ENCODE measurements around the gene MCTP1.

MCTP1 gene

DNA sequence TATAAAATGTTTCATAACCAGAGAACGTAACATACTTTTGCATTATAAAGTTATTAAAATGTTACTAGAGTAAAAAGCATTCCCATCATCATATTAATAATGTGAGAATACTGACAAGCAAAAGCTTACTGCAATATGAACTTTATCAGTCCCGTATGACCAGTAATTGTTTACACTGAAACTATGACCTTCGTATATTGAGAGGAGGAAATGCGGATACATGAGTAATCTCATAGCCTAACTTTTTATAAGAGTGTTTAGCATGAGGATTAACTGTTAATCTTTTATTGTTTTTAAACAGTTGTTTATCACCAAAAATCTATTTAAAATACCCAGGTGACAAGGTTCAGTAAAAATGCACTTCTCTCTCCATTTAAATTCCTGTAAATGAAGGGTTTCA lies 394.0 kb downstream of the MCTP1 start:
- ATAC-seq: no peak
- TF ChIP-seq ZC3H10 (CRISPR knock-in tag; IDR thresholded peaks at IDR 0.05) (no peak), ZNF70 (CRISPR knock-in tag; IDR thresholded peaks at IDR 0.05) (no peak), TOX (CRISPR knock-in tag; IDR thresholded peaks at IDR 0.05; ENCODE audit: borderline replicate concordance) (no peak), TCF4 (CRISPR knock-in tag; IDR thresholded peaks at IDR 0.05; ENCODE audit: borderline replicate concordance) (no peak), BACH2 (CRISPR knock-in tag; IDR thresholded peaks at IDR 0.05; ENCODE audit: borderline replicate concordance) (no peak), ZFP30 (CRISPR knock-in tag; IDR thresholded peaks at IDR 0.05) (no peak), RARB (CRISPR knock-in tag; IDR thresholded peaks at IDR 0.05) (no peak), ZNF8 (CRISPR knock-in tag; IDR thresholded peaks at IDR 0.05) (no peak), ZFP3 (CRISPR knock-in tag; IDR thresholded peaks at IDR 0.05) (no peak), ARNTL (CRISPR knock-in tag; IDR thresholded peaks at IDR 0.05; ENCODE audit: borderline replicate concordance, low read depth) (no peak), PPARA (CRISPR knock-in tag; IDR thresholded peaks at IDR 0.05; ENCODE audit: borderline replicate concordance) (no peak)
- TF ChIP-seq, protein P1, sequence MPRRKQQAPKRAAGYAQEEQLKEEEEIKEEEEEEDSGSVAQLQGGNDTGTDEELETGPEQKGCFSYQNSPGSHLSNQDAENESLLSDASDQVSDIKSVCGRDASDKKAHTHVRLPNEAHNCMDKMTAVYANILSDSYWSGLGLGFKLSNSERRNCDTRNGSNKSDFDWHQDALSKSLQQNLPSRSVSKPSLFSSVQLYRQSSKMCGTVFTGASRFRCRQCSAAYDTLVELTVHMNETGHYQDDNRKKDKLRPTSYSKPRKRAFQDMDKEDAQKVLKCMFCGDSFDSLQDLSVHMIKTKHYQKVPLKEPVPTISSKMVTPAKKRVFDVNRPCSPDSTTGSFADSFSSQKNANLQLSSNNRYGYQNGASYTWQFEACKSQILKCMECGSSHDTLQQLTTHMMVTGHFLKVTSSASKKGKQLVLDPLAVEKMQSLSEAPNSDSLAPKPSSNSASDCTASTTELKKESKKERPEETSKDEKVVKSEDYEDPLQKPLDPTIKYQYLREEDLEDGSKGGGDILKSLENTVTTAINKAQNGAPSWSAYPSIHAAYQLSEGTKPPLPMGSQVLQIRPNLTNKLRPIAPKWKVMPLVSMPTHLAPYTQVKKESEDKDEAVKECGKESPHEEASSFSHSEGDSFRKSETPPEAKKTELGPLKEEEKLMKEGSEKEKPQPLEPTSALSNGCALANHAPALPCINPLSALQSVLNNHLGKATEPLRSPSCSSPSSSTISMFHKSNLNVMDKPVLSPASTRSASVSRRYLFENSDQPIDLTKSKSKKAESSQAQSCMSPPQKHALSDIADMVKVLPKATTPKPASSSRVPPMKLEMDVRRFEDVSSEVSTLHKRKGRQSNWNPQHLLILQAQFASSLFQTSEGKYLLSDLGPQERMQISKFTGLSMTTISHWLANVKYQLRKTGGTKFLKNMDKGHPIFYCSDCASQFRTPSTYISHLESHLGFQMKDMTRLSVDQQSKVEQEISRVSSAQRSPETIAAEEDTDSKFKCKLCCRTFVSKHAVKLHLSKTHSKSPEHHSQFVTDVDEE (CRISPR knock-in tag; IDR thresholded peaks at IDR 0.05): no peak
- TF ChIP-seq, protein P2, sequence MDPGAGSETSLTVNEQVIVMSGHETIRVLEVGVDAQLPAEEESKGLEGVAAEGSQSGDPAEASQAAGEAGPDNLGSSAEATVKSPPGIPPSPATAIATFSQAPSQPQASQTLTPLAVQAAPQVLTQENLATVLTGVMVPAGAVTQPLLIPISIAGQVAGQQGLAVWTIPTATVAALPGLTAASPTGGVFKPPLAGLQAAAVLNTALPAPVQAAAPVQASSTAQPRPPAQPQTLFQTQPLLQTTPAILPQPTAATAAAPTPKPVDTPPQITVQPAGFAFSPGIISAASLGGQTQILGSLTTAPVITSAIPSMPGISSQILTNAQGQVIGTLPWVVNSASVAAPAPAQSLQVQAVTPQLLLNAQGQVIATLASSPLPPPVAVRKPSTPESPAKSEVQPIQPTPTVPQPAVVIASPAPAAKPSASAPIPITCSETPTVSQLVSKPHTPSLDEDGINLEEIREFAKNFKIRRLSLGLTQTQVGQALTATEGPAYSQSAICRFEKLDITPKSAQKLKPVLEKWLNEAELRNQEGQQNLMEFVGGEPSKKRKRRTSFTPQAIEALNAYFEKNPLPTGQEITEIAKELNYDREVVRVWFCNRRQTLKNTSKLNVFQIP (CRISPR knock-in tag; IDR thresholded peaks at IDR 0.05; ENCODE audit: borderline replicate concordance, low read depth): no peak
- TF ChIP-seq, protein P3, sequence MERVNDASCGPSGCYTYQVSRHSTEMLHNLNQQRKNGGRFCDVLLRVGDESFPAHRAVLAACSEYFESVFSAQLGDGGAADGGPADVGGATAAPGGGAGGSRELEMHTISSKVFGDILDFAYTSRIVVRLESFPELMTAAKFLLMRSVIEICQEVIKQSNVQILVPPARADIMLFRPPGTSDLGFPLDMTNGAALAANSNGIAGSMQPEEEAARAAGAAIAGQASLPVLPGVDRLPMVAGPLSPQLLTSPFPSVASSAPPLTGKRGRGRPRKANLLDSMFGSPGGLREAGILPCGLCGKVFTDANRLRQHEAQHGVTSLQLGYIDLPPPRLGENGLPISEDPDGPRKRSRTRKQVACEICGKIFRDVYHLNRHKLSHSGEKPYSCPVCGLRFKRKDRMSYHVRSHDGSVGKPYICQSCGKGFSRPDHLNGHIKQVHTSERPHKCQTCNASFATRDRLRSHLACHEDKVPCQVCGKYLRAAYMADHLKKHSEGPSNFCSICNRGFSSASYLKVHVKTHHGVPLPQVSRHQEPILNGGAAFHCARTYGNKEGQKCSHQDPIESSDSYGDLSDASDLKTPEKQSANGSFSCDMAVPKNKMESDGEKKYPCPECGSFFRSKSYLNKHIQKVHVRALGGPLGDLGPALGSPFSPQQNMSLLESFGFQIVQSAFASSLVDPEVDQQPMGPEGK (CRISPR knock-in tag; IDR thresholded peaks at IDR 0.05; ENCODE audit: borderline replicate concordance): no peak

DNA sequence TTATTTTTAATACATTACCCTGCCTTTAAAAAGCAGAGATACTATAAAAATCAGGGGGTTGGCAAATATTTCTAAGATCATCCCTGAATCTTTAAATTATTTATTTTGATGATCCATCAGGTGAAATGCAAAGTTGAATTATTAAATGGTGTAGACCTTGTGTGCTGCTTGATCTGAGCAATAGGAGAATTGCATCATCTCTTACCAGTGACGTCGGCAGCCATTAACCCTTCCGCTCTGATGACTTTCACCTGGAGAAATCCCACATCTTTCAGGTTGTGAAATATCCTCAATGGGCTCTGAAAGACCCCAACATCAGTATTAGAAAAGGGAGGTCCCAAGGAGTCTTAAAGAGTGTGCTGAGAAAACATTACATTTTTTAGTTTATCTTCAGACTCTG lies 396.2 kb downstream of the MCTP1 start:
- TF ChIP-seq RARB (CRISPR knock-in tag; IDR thresholded peaks at IDR 0.05) (no peak), GLIS3 (CRISPR knock-in tag; IDR thresholded peaks at IDR 0.05) (no peak), ZNF70 (CRISPR knock-in tag; IDR thresholded peaks at IDR 0.05) (no peak)
- TF ChIP-seq, protein P1 (CRISPR knock-in tag; IDR thresholded peaks at IDR 0.05): no peak
- TF ChIP-seq, protein P4, sequence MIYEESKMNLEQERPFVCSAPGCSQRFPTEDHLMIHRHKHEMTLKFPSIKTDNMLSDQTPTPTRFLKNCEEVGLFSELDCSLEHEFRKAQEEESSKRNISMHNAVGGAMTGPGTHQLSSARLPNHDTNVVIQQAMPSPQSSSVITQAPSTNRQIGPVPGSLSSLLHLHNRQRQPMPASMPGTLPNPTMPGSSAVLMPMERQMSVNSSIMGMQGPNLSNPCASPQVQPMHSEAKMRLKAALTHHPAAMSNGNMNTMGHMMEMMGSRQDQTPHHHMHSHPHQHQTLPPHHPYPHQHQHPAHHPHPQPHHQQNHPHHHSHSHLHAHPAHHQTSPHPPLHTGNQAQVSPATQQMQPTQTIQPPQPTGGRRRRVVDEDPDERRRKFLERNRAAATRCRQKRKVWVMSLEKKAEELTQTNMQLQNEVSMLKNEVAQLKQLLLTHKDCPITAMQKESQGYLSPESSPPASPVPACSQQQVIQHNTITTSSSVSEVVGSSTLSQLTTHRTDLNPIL (CRISPR knock-in tag; IDR thresholded peaks at IDR 0.05; ENCODE audit: low read depth): no peak
- TF ChIP-seq, protein P5, sequence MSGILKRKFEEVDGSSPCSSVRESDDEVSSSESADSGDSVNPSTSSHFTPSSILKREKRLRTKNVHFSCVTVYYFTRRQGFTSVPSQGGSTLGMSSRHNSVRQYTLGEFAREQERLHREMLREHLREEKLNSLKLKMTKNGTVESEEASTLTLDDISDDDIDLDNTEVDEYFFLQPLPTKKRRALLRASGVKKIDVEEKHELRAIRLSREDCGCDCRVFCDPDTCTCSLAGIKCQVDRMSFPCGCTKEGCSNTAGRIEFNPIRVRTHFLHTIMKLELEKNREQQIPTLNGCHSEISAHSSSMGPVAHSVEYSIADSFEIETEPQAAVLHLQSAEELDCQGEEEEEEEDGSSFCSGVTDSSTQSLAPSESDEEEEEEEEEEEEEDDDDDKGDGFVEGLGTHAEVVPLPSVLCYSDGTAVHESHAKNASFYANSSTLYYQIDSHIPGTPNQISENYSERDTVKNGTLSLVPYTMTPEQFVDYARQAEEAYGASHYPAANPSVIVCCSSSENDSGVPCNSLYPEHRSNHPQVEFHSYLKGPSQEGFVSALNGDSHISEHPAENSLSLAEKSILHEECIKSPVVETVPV (CRISPR knock-in tag; IDR thresholded peaks at IDR 0.05): no peak
- TF ChIP-seq, protein P2 (CRISPR knock-in tag; IDR thresholded peaks at IDR 0.05; ENCODE audit: borderline replicate concordance, low read depth): no peak
- TF ChIP-seq, protein P3 (CRISPR knock-in tag; IDR thresholded peaks at IDR 0.05; ENCODE audit: borderline replicate concordance): no peak
- no peak for ATAC-seq

All from SK-N-SH treated with all-trans-retinoic acid at 6 μM for 48 hours (cell line).